Astrocyte (in vitro differentiated cells and primary cell): ENCODE data around the gene PRR12. TPM values are rescaled to one million over a fixed set of nuclear protein-coding genes. Genes with fewer than 3 reads are reported as not detected.

Source experiments
- DNase-seq: peaks from one replicate; pipeline ENCODE4 v3.0.0-alpha.2; 2010; ENCODE audit warnings: low read depth
- FAIRE-seq: peaks from 2 replicates; lab custom pipeline; 2011; peaks lifted over from hg19 to GRCh38; lab: Jason Lieb, UNC
- H2AFZ ChIP-seq: 2 replicates; pipeline ENCODE4 v1.6.0; 2012; ENCODE audit warnings: low read depth, low read length, inconsistent platforms
- H3K27ac ChIP-seq: 2 replicates; pipeline ENCODE4 v1.5.1; 2011; ENCODE audit warnings: low read depth, low read length, inconsistent platforms
- H3K27me3 ChIP-seq: 2 replicates; pipeline ENCODE4 v1.6.0; 2011; ENCODE audit warnings: low read length, inconsistent platforms; ENCODE audit not compliant: insufficient read depth
- H3K36me3 ChIP-seq: 2 replicates; pipeline ENCODE4 v1.5.1; 2011; ENCODE audit warnings: low read length, inconsistent platforms; ENCODE audit not compliant: insufficient read depth
- H3K4me1 ChIP-seq: 2 replicates; pipeline ENCODE4 v1.5.1; 2011; ENCODE audit warnings: low read length, inconsistent platforms; ENCODE audit not compliant: insufficient read depth
- H3K4me2 ChIP-seq: 2 replicates; pipeline ENCODE4 v1.6.0; 2012; ENCODE audit warnings: low read length, inconsistent platforms
- H3K4me3 ChIP-seq: 2 replicates; pipeline ENCODE4 v1.5.1; 2011; ENCODE audit warnings: low read depth, mild to moderate bottlenecking, low read length, inconsistent platforms; ENCODE audit not compliant: insufficient read depth
- H3K79me2 ChIP-seq: 2 replicates; pipeline ENCODE4 v1.6.0; 2012; ENCODE audit warnings: mild to moderate bottlenecking, low read length, inconsistent platforms; ENCODE audit not compliant: insufficient read depth
- H3K9ac ChIP-seq: 2 replicates; pipeline ENCODE4 v1.6.0; 2012; ENCODE audit warnings: mild to moderate bottlenecking, low read length, inconsistent platforms
- H3K9me3 ChIP-seq: 2 replicates; pipeline ENCODE4 v1.5.1; 2012; ENCODE audit warnings: low read depth, mild to moderate bottlenecking, low read length, inconsistent platforms; ENCODE audit not compliant: insufficient read depth
- H4K20me1 ChIP-seq: 2 replicates; pipeline ENCODE4 v1.6.0; 2012; ENCODE audit warnings: low read length, inconsistent platforms; ENCODE audit not compliant: insufficient read depth
- H3K27ac Mint-ChIP-seq: one replicate; pipeline ENCODE4 v1.8.0; 2021; ENCODE audit warnings: mild to moderate bottlenecking, mixed read lengths; ENCODE audit not compliant: unreplicated experiment
- H3K27me3 Mint-ChIP-seq: one replicate; pipeline ENCODE4 v1.8.0; 2021; ENCODE audit warnings: low read depth, mixed read lengths; ENCODE audit not compliant: unreplicated experiment
- H3K36me3 Mint-ChIP-seq: one replicate; pipeline ENCODE4 v1.8.0; 2021; ENCODE audit warnings: low read depth, mixed read lengths; ENCODE audit not compliant: unreplicated experiment
- H3K4me1 Mint-ChIP-seq: one replicate; pipeline ENCODE4 v1.8.0; 2021; ENCODE audit warnings: low read depth, mixed read lengths; ENCODE audit not compliant: unreplicated experiment
- H3K4me3 Mint-ChIP-seq: one replicate; pipeline ENCODE4 v1.8.0; 2021; ENCODE audit warnings: mild to moderate bottlenecking, moderate library complexity, mixed read lengths; ENCODE audit not compliant: unreplicated experiment
- H3K9me3 Mint-ChIP-seq: one replicate; pipeline ENCODE4 v1.8.0; 2021; ENCODE audit warnings: mild to moderate bottlenecking, mixed read lengths; ENCODE audit not compliant: unreplicated experiment
- EZH2 ChIP-seq: IDR thresholded peaks from 2 replicates; pipeline ENCODE4 v1.6.1; 2012; ENCODE audit warnings: mild to moderate bottlenecking, low read length, inconsistent platforms; ENCODE audit not compliant: insufficient read depth
- total RNA-seq: library from RNA; stranded (reverse); gene quantifications from 2 replicates; pipeline ENCODE4 v1.2.1, GENCODE V29; 2021
- TF ChIP-seq, protein P1 (sequence below): IDR thresholded peaks from 2 replicates; pipeline ENCODE4 v1.5.1; 2011; ENCODE audit warnings: low read depth, mild to moderate bottlenecking, inconsistent platforms, low read length, moderate library complexity; ENCODE audit not compliant: insufficient read depth

The PRR12 gene
- total RNA-seq, 1 donor from 2014 or later = 29.7 TPM

GRCh38 chr19:49624967-49625910, 34.3 kb downstream of the PRR12 start:
- Mint-ChIP-seq H3K9me3 (no peaks in the 10 kb centered on the region), H3K4me1 (peaks cover 3% of the 10 kb centered on the region), H3K36me3 (peaks cover 17% of the 10 kb centered on the region), H3K27ac (no peak overlapping the region), H3K4me3 (no peak overlapping the region), H3K27me3 (no peaks in the 10 kb centered on the region)
- Histone ChIP-seq H3K4me3 (no peak overlapping the region), H3K27me3 (no peaks in the 10 kb centered on the region), H3K36me3 (peaks cover 13% of the 10 kb centered on the region), H4K20me1 (peaks cover 23% of the 10 kb centered on the region), H3K9ac (no peak overlapping the region), H3K9me3 (no peaks in the 10 kb centered on the region), H3K27ac (no peak overlapping the region), H3K79me2 (peaks cover 2% of the 10 kb centered on the region), H2AFZ (no peak overlapping the region), H3K4me1 (no peaks in the 10 kb centered on the region), H3K4me2 (no peak overlapping the region)
- TF ChIP-seq EZH2 = no peak
- TF ChIP-seq, protein P1, sequence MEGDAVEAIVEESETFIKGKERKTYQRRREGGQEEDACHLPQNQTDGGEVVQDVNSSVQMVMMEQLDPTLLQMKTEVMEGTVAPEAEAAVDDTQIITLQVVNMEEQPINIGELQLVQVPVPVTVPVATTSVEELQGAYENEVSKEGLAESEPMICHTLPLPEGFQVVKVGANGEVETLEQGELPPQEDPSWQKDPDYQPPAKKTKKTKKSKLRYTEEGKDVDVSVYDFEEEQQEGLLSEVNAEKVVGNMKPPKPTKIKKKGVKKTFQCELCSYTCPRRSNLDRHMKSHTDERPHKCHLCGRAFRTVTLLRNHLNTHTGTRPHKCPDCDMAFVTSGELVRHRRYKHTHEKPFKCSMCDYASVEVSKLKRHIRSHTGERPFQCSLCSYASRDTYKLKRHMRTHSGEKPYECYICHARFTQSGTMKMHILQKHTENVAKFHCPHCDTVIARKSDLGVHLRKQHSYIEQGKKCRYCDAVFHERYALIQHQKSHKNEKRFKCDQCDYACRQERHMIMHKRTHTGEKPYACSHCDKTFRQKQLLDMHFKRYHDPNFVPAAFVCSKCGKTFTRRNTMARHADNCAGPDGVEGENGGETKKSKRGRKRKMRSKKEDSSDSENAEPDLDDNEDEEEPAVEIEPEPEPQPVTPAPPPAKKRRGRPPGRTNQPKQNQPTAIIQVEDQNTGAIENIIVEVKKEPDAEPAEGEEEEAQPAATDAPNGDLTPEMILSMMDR = no peak
- no peak for FAIRE-seq
- DNase-seq = no peak

DNA sequence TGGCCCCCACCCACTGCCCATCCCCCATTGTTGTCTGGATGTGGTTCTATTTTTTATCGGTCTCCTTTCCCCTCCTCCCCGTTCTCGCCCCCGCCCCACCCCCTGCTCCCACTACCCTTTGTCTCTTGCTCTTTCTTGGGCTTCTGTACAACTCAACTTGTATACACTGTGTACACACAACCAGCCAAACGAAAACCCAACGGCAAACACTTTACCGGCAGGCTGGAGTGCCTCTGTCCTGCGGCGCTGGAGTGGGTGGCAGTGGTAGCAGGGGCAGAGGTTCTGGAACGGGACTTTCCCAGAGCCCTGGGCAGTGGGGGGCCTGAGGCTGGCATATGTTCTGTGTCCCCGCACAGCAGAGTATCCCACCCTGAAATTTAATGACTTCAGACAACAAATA, 35.2 kb downstream of the PRR12 start:
- Mint-ChIP-seq H3K4me3 (no peak overlapping the region), H3K36me3 (peaks cover 17% of the 10 kb centered on the region), H3K27ac (no peak overlapping the region), H3K27me3 (no peaks in the 10 kb centered on the region), H3K9me3 (no peaks in the 10 kb centered on the region), H3K4me1 (peaks cover 3% of the 10 kb centered on the region)
- H3K79me2 ChIP-seq = no peaks in the 10 kb centered on the region
- FAIRE-seq (no peak), DNase-seq (no peak)
- no peak overlapping the region for H3K9ac ChIP-seq
- H3K4me2 ChIP-seq = no peak overlapping the region
- TF ChIP-seq, protein P1 = no peak
- H2AFZ ChIP-seq = no peak overlapping the region
- peaks cover 6% of the 10 kb centered on the region for H3K4me1 ChIP-seq
- H3K9me3 ChIP-seq = no peaks in the 10 kb centered on the region
- no peak overlapping the region for H3K4me3 ChIP-seq
- H3K27ac ChIP-seq = no peak overlapping the region
- H3K27me3 ChIP-seq = no peaks in the 10 kb centered on the region
- H3K36me3 ChIP-seq = peaks cover 13% of the 10 kb centered on the region
- peaks cover 28% of the 10 kb centered on the region for H4K20me1 ChIP-seq

- Mint-ChIP-seq H3K9me3 (no peaks in the 10 kb centered on the region), H3K4me1 (peaks cover 1% of the 10 kb centered on the region), H3K36me3 (peaks cover 11% of the 10 kb centered on the region), H3K4me3 (no peak overlapping the region), H3K27me3 (no peaks in the 10 kb centered on the region), H3K27ac (no peak overlapping the region)
- no peaks in the 10 kb centered on the region for H3K79me2 ChIP-seq
- FAIRE-seq (no peak), DNase-seq (no peak)
- TF ChIP-seq, protein P1 = no peak
- no peak for TF ChIP-seq EZH2
- H4K20me1 ChIP-seq = peaks cover 7% of the 10 kb centered on the region
- no peak overlapping the region for H3K4me2 ChIP-seq
- no peak overlapping the region for H3K4me3 ChIP-seq
- H3K27me3 ChIP-seq = no peaks in the 10 kb centered on the region
- no peak overlapping the region for H3K9ac ChIP-seq
- peaks cover 4% of the 10 kb centered on the region for H3K36me3 ChIP-seq
- no peak overlapping the region for H2AFZ ChIP-seq
- no peak overlapping the region for H3K27ac ChIP-seq
- H3K4me1 ChIP-seq = peaks cover 7% of the 10 kb centered on the region
- no peaks in the 10 kb centered on the region for H3K9me3 ChIP-seq
Measured at GRCh38 chr19:49629659-49630058, 38.7 kb downstream of the PRR12 start.
